GM19025 (cell line): ENCODE measurements around the gene CRHR1.
"Not testable (repeated sequence)": the region's sequence is repeated elsewhere in the genome, so short reads cannot be mapped to it uniquely, and the experiment has no call there.

Experiments
- ATAC-seq: cut with Tn5 transposase; IDR thresholded peaks from one replicate; pipeline ENCODE4 v1.9.1; 2021; ENCODE audit warnings: mild to moderate bottlenecking, low read depth, moderate library complexity; ENCODE audit not compliant: unreplicated experiment

CRHR1 gene

GRCh38 chr17:45784293-45784740 is at the start of gene CRHR1:
CRHR1 (plus strand) TSS chr17:45784320; CDS start chr17:45784545, 225 bp downstream.
- ATAC-seq = no peak

GRCh38 chr17:45734598-45734997 is 49.5 kb upstream of the CRHR1 start:
- ATAC-seq = no peak

GRCh38 chr17:45735488-45735887 is 48.6 kb upstream of the CRHR1 start:
- ATAC-seq = no peak

- no peak for ATAC-seq
Measured at GRCh38 chr17:45739786-45740185, 44.3 kb upstream of the CRHR1 start.

- no peak for ATAC-seq
Measured at GRCh38 chr17:45740553-45741330, 43.4 kb upstream of the CRHR1 start.

- no peak for ATAC-seq
Measured at GRCh38 chr17:45742251-45742650, 41.9 kb upstream of the CRHR1 start.

- ATAC-seq = no peak
Measured at GRCh38 chr17:45743626-45744326, 40.3 kb upstream of the CRHR1 start.

- not testable (repeated sequence) for ATAC-seq
Measured at GRCh38 chr17:45744826-45745225, 39.3 kb upstream of the CRHR1 start.

- no peak for ATAC-seq
Measured at GRCh38 chr17:45745601-45746494, 38.3 kb upstream of the CRHR1 start.

GRCh38 chr17:45747911-45748310 is 36.2 kb upstream of the CRHR1 start:
- no peak for ATAC-seq

GRCh38 chr17:45748731-45749310 is 35.3 kb upstream of the CRHR1 start:
- no peak for ATAC-seq

- no peak for ATAC-seq
Measured at GRCh38 chr17:45749831-45750335, 34.2 kb upstream of the CRHR1 start.

GRCh38 chr17:45750779-45751440 is 33.2 kb upstream of the CRHR1 start:
- no peak for ATAC-seq

GRCh38 chr17:45751466-45751865 is 32.7 kb upstream of the CRHR1 start:
- ATAC-seq = no peak

- ATAC-seq = no peak
Measured at GRCh38 chr17:45752246-45752645, 31.9 kb upstream of the CRHR1 start.

- no peak for ATAC-seq
Measured at GRCh38 chr17:45753645-45754225, 30.4 kb upstream of the CRHR1 start.

GRCh38 chr17:45755050-45755449 is 29.1 kb upstream of the CRHR1 start:
- ATAC-seq = no peak

- ATAC-seq = no peak
Measured at GRCh38 chr17:45756266-45756991, 27.7 kb upstream of the CRHR1 start.
